ENCODE measurements around the gene HDDC2.

The HDDC2 gene

GRCh38 chr6:125255201-125255600 lies 46.6 kb downstream of the HDDC2 start:
- Histone ChIP-seq H3K27ac (replicated peaks; ENCODE audit: low read length) (no peak overlapping the region), H3K4me3 (ENCODE audit: low read length in 2 of 2) (no peak overlapping the region), H2AK5ac (ENCODE audit: low read depth, low read length) (no peak overlapping the region), H4K8ac (ENCODE audit: low read depth, low read length) (no peak overlapping the region), H2BK15ac (ENCODE audit: low read length) (no peak overlapping the region), H2BK120ac (ENCODE audit: low read depth, low read length) (no peak overlapping the region), H3K23ac (ENCODE audit: low read depth, low read length, poor library complexity) (no peak overlapping the region), H2AFZ (ENCODE audit: low read length) (no peak overlapping the region), H3K9me3 (replicated peaks in 1 of 2; ENCODE audit: control insufficient read depth in 2 of 2, insufficient read depth in 1 of 2, low read depth in 1 of 2, low read length in 2 of 2) (no peaks in the 10 kb centered on the region), H3K79me1 (ENCODE audit: low read depth, low read length) (no peaks in the 10 kb centered on the region), H3K14ac (ENCODE audit: low read length) (no peak overlapping the region), H3K36me3 (replicated peaks in 1 of 2; ENCODE audit: control insufficient read depth in 2 of 2, insufficient read depth in 2 of 2, low read length in 2 of 2) (no peaks in the 10 kb centered on the region), H3K4ac (ENCODE audit: low read length) (no peak overlapping the region), H3K27me3 (ENCODE audit: control insufficient read depth in 3 of 3, insufficient read depth in 3 of 3, low read depth in 1 of 3, low read length in 3 of 3) (no peaks in the 10 kb centered on the region), H3K18ac (ENCODE audit: low read length) (no peak overlapping the region), H2BK12ac (ENCODE audit: low read length) (no peak overlapping the region), H3K9ac (ENCODE audit: low read depth, low read length, poor library complexity) (no peak overlapping the region), H2BK5ac (ENCODE audit: low read length) (no peak overlapping the region), H3K4me2 (ENCODE audit: insufficient read depth, low read length, poor library complexity, severe bottlenecking) (no peak overlapping the region), H3K4me1 (ENCODE audit: control insufficient read depth in 2 of 2, insufficient read depth in 1 of 2, low read depth in 1 of 2, low read length in 2 of 2) (peaks cover 4 to 7% of the 10 kb centered on the region in 2 donors), H4K91ac (ENCODE audit: low read depth, low read length, poor library complexity) (no peak overlapping the region)
- WGBS, 2 donors (ENCODE audit: extremely low coverage in 2 of 2, insufficient read length in 2 of 2, insufficient replicate concordance in 1 of 2) = no CpG with 5 or more reads among the region's 3 CpGs
- DNase-seq (ENCODE audit: low spot score) = no peak

GRCh38 chr6:125254321-125254720 lies 47.4 kb downstream of the HDDC2 start:
- no peak overlapping the region for H4K91ac ChIP-seq (ENCODE audit: low read depth, low read length, poor library complexity)
- peaks cover 4 to 7% of the 10 kb centered on the region in 2 donors for H3K4me1 ChIP-seq (ENCODE audit: control insufficient read depth in 2 of 2, insufficient read depth in 1 of 2, low read depth in 1 of 2, low read length in 2 of 2)
- H4K8ac ChIP-seq (ENCODE audit: low read depth, low read length) = no peak overlapping the region
- no peak for DNase-seq (ENCODE audit: low spot score)
- no peak overlapping the region for H2BK12ac ChIP-seq (ENCODE audit: low read length)
- no peak overlapping the region for H3K9ac ChIP-seq (ENCODE audit: low read depth, low read length, poor library complexity)
- WGBS, 2 donors (ENCODE audit: extremely low coverage in 2 of 2, insufficient read length in 2 of 2, insufficient replicate concordance in 1 of 2) = no CpG with 5 or more reads among the region's 3 CpGs
- H3K36me3 ChIP-seq (replicated peaks in 1 of 2; ENCODE audit: control insufficient read depth in 2 of 2, insufficient read depth in 2 of 2, low read length in 2 of 2) = no peaks in the 10 kb centered on the region
- H3K23ac ChIP-seq (ENCODE audit: low read depth, low read length, poor library complexity) = no peak overlapping the region
- no peak overlapping the region for H3K14ac ChIP-seq (ENCODE audit: low read length)
- no peaks in the 10 kb centered on the region for H3K79me1 ChIP-seq (ENCODE audit: low read depth, low read length)
- H2BK15ac ChIP-seq (ENCODE audit: low read length) = no peak overlapping the region
- H3K18ac ChIP-seq (ENCODE audit: low read length) = no peak overlapping the region
- H3K4ac ChIP-seq (ENCODE audit: low read length) = no peak overlapping the region
- H2BK120ac ChIP-seq (ENCODE audit: low read depth, low read length) = no peak overlapping the region
- no peak overlapping the region for H3K4me3 ChIP-seq (ENCODE audit: low read length in 2 of 2)
- no peak overlapping the region for H2AK5ac ChIP-seq (ENCODE audit: low read depth, low read length)
- H2AFZ ChIP-seq (ENCODE audit: low read length) = no peak overlapping the region
- no peak overlapping the region for H3K27ac ChIP-seq (replicated peaks; ENCODE audit: low read length)
- H2BK5ac ChIP-seq (ENCODE audit: low read length) = no peak overlapping the region
- no peak overlapping the region for H3K4me2 ChIP-seq (ENCODE audit: insufficient read depth, low read length, poor library complexity, severe bottlenecking)
- no peaks in the 10 kb centered on the region for H3K9me3 ChIP-seq (replicated peaks in 1 of 2; ENCODE audit: control insufficient read depth in 2 of 2, insufficient read depth in 1 of 2, low read depth in 1 of 2, low read length in 2 of 2)
- no peaks in the 10 kb centered on the region for H3K27me3 ChIP-seq (ENCODE audit: control insufficient read depth in 3 of 3, insufficient read depth in 3 of 3, low read depth in 1 of 3, low read length in 3 of 3)

- Histone ChIP-seq H3K4me1 (ENCODE audit: control insufficient read depth in 2 of 2, insufficient read depth in 1 of 2, low read depth in 1 of 2, low read length in 2 of 2) (peaks cover 4 to 7% of the 10 kb centered on the region in 2 donors), H2BK12ac (ENCODE audit: low read length) (no peak overlapping the region), H2AK5ac (ENCODE audit: low read depth, low read length) (no peak overlapping the region), H3K27me3 (ENCODE audit: control insufficient read depth in 3 of 3, insufficient read depth in 3 of 3, low read depth in 1 of 3, low read length in 3 of 3) (no peaks in the 10 kb centered on the region), H2BK120ac (ENCODE audit: low read depth, low read length) (no peak overlapping the region), H4K8ac (ENCODE audit: low read depth, low read length) (no peak overlapping the region), H3K4me2 (ENCODE audit: insufficient read depth, low read length, poor library complexity, severe bottlenecking) (no peak overlapping the region), H2AFZ (ENCODE audit: low read length) (no peak overlapping the region), H3K14ac (ENCODE audit: low read length) (no peak overlapping the region), H3K79me1 (ENCODE audit: low read depth, low read length) (no peaks in the 10 kb centered on the region), H3K23ac (ENCODE audit: low read depth, low read length, poor library complexity) (no peak overlapping the region), H2BK15ac (ENCODE audit: low read length) (no peak overlapping the region), H3K9me3 (replicated peaks in 1 of 2; ENCODE audit: control insufficient read depth in 2 of 2, insufficient read depth in 1 of 2, low read depth in 1 of 2, low read length in 2 of 2) (no peaks in the 10 kb centered on the region), H3K4ac (ENCODE audit: low read length) (no peak overlapping the region), H4K91ac (ENCODE audit: low read depth, low read length, poor library complexity) (no peak overlapping the region), H3K18ac (ENCODE audit: low read length) (no peak overlapping the region), H3K36me3 (replicated peaks in 1 of 2; ENCODE audit: control insufficient read depth in 2 of 2, insufficient read depth in 2 of 2, low read length in 2 of 2) (no peaks in the 10 kb centered on the region), H3K27ac (replicated peaks; ENCODE audit: low read length) (no peak overlapping the region), H3K9ac (ENCODE audit: low read depth, low read length, poor library complexity) (no peak overlapping the region), H3K4me3 (ENCODE audit: low read length in 2 of 2) (no peak overlapping the region), H2BK5ac (ENCODE audit: low read length) (no peak overlapping the region)
- WGBS, 2 donors (ENCODE audit: extremely low coverage in 2 of 2, insufficient read length in 2 of 2, insufficient replicate concordance in 1 of 2) = no CpG with 5 or more reads among the region's 2 CpGs
- DNase-seq (ENCODE audit: low spot score) = no peak
Measured at GRCh38 chr6:125253881-125254280, 47.9 kb downstream of the HDDC2 start.

GRCh38 chr6:125252891-125253290 lies 48.9 kb downstream of the HDDC2 start:
- no peak overlapping the region for H4K91ac ChIP-seq (ENCODE audit: low read depth, low read length, poor library complexity)
- no peaks in the 10 kb centered on the region for H3K27me3 ChIP-seq (ENCODE audit: control insufficient read depth in 3 of 3, insufficient read depth in 3 of 3, low read depth in 1 of 3, low read length in 3 of 3)
- H3K36me3 ChIP-seq (replicated peaks in 1 of 2; ENCODE audit: control insufficient read depth in 2 of 2, insufficient read depth in 2 of 2, low read length in 2 of 2) = no peaks in the 10 kb centered on the region
- H3K4me3 ChIP-seq (ENCODE audit: low read length in 2 of 2) = no peak overlapping the region
- no peak overlapping the region for H2BK12ac ChIP-seq (ENCODE audit: low read length)
- no peaks in the 10 kb centered on the region for H3K9me3 ChIP-seq (replicated peaks in 1 of 2; ENCODE audit: control insufficient read depth in 2 of 2, insufficient read depth in 1 of 2, low read depth in 1 of 2, low read length in 2 of 2)
- no CpG with 5 or more reads among the region's 1 CpG for WGBS, 2 donors (ENCODE audit: extremely low coverage in 2 of 2, insufficient read length in 2 of 2, insufficient replicate concordance in 1 of 2)
- no peak overlapping the region for H3K4ac ChIP-seq (ENCODE audit: low read length)
- no peak overlapping the region for H2BK15ac ChIP-seq (ENCODE audit: low read length)
- H3K4me2 ChIP-seq (ENCODE audit: insufficient read depth, low read length, poor library complexity, severe bottlenecking) = no peak overlapping the region
- peak overlapping the region; percentile 17 for H2AFZ ChIP-seq (ENCODE audit: low read length)
- H3K27ac ChIP-seq (replicated peaks; ENCODE audit: low read length) = no peak overlapping the region
- H2BK5ac ChIP-seq (ENCODE audit: low read length) = no peak overlapping the region
- H2AK5ac ChIP-seq (ENCODE audit: low read depth, low read length) = no peak overlapping the region
- no peaks in the 10 kb centered on the region for H3K79me1 ChIP-seq (ENCODE audit: low read depth, low read length)
- no peak overlapping the region for H3K14ac ChIP-seq (ENCODE audit: low read length)
- no peak for DNase-seq (ENCODE audit: low spot score)
- H3K18ac ChIP-seq (ENCODE audit: low read length) = no peak overlapping the region
- no peak overlapping the region for H3K23ac ChIP-seq (ENCODE audit: low read depth, low read length, poor library complexity)
- H3K4me1 ChIP-seq (ENCODE audit: control insufficient read depth in 2 of 2, insufficient read depth in 1 of 2, low read depth in 1 of 2, low read length in 2 of 2) = peaks cover 4 to 7% of the 10 kb centered on the region in 2 donors
- H2BK120ac ChIP-seq (ENCODE audit: low read depth, low read length) = no peak overlapping the region
- H3K9ac ChIP-seq (ENCODE audit: low read depth, low read length, poor library complexity) = no peak overlapping the region
- H4K8ac ChIP-seq (ENCODE audit: low read depth, low read length) = no peak overlapping the region

Data from neuronal stem cell (in vitro differentiated cells).